HG02981 (cell line): ENCODE data around the gene MXD4.

Source experiments
- ATAC-seq: cut with Tn5 transposase; IDR thresholded peaks from one replicate; pipeline ENCODE4 v1.9.1; 2021; ENCODE audit warnings: mild to moderate bottlenecking, moderate library complexity; ENCODE audit not compliant: unreplicated experiment

The MXD4 gene

DNA sequence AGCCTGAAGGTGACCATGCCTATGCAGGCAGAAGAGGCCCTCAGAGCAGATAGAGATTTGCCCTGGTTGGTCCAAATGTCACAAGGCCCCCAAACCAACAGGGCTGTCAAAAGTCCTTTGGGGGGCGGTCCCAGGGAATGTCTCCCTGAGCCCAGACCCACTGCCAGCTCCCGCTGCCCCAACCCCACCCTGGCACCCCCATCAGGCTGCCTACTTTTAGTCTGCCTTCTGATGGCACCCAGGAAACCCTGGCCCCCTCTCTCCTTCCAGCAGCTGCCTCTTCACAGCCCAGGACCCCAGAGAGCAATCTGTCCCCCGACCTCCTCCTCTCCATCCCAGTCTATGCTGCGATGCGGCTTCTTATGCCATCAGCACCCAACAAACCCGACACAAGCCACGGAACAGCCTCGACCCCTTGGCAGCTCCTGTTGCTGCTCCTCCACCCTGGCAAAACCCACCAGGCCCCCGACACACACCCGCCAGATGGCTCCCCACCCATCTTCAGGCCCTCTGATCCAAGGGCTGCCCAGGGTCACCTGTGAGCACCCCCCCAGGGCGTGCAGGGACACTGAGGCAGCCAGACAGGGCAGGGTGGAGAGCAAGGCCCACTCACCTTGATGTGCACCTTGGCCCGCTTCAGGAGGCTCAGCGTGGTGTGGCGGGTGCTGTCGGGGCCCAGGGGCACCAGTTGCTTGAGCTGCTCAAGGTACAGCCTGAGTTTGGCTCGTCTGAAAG lies 9.9 kb downstream of the MXD4 start:
- no peak for ATAC-seq

DNA sequence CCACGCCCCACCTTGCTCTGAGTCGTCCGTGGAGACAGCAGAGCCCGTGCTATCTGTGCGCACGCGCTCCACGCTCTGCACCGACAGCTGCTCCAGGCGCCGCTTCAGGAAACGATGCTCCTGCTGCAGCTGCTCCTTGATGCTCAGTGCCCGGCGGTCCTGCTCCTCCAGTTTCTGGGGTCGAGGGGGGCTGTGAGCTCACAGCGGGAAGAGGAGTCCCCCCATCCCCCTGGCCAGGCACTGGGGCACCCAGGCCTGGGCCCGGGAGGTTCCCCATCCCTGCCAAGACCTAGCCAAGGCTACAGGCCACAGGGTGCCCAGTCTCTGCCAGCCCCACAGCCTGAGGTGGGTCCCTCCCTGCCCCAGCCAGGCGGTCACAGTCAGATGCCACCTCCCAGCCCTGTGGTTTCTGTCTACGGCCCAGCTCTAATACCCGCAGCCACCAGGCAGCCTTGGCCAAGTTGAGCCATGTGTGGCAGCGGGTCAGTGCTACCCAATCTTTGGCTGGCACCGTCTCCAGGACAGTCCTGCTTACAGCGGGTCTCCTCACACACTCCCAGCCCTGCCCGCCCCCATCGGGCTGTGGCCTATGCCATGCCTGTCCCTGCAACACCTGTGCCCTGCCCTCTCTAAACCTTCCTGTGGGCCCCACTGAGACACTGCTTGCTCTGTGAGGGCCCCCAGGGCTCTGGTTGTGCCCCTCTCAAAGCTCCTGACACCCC lies 10.7 kb downstream of the MXD4 start:
- ATAC-seq = no peak

DNA sequence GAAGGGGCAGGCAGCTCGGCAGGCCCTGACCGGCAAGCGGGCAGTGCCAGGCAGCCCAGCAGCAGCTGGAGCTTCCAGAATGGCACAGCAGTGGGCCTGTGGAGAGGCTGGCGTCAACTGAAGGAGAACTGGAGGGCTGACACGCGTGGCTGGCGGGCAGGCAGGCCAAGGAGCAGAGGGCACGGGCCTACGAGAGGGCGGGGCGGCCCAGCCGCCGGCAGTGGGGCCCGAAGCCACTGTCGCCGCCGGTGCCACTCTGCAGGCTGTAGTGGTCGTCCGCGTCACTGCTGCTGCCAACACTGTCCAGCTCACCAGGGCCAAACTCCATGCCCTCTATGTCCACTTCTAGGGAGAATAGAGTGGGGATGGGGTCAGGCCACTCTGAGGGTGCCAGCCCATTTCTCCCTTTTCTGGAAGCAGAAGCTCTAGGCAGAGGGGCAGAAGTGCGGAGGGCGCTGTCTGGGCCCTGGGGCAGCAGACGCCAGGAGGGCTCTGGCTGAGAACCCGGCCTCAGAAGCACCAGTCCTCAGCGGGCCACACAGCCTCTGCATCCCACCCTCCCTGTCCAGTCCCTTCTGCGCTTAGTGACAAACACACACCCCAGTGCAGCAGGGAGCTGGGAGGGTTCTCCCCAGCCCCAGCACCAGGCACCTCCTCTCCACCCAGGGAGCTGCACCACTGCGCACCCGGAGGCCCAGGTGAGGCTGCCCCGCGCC lies 11.4 kb downstream of the MXD4 start:
- ATAC-seq = no peak

DNA sequence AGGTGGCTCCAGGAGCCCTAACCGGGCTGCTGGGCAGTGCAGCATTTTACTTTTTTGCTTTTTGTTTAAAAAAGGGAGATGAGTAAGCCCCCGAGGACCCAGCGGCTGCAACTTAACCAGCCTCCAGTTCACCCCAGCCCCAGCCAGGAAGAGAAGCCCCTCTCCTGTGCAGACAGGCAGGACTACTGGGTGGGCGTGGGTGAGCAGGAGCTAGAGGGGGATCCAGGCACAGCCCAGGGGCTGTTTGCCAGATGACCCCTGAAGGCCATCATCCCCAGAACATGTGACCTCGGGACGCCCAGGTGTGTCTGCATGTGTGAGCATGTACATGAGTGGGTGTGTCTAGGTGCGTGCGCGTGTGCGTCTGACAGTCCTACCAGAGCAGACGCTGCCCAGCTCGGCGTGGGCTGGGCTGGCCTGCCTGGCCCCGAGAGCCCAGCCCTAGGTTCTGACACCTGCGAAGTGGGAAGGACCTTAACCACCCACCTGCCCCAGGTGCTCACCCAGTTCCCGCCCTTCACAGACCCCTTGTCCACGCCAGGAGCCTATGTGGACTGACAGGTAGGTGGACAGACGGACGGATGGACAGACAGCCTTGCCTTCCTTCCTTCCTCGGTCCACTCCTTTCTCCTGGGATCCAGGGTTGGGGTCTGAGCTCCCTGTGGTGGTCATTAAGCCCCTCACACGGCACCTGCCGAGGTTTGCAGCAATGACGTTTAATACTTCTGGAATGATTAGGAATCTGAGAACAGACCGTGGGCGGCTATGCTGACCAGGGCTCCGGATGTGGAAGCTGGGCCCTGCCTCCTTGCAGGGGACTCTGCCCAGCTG lies 12.2 kb downstream of the MXD4 start:
- ATAC-seq = no peak

DNA sequence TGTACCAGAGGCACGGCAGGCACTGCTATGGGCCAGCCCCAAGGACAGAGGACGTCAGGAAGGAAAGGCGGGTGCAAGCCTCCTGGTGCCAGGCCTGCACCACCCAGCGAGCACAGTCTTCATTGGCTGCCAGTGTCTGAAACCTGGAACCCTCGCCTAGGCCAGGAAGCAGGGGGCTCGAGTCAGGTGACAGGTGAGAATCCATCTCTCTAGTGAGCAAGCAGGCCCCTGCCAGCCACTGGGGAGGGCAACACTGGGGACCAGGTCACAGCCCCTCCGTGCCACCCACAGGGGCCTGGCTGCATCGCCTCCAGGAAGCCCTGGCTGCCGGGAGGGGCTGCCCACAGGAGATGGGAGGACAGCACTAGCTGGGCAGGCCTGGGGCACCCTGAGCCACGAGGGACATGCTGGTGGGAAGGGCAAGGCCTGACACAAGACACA lies 13.1 kb downstream of the MXD4 start:
- ATAC-seq = no peak

DNA sequence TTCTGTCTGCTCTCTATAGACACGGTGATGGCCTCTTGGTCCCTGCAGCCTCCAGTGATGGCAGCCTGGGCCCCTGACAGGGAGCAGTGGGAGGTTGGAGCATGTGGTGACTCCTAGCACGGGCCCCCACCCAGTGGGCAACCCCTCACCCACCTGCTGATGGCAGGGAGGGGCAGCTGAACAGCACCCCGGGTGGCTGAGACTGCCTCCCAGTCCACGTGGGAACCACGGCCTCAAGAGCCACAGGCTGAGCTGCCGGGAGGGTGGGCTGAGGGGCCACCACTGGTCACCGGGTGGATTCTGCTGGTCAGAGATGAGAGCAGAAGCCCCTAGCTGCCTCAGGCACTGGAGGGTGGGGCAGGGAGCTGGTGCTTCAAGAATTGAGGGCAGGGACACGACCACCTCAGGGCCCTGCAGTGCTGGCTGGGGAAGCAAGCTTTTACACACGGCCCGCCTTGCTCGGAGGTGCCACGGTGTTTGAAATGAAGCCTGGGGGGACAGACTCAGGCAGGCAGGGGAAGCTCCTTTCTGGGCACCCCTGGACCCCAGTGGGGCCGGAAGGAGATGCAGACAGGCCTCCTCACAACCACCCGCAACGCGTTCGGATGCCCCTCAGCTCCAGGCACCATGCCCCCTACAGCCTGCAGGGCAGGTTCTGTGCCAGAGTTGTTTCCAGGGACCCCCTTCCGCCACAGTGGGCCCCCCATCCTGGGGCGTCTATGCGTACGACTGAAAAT lies 13.7 kb downstream of the MXD4 start:
- ATAC-seq = no peak

DNA sequence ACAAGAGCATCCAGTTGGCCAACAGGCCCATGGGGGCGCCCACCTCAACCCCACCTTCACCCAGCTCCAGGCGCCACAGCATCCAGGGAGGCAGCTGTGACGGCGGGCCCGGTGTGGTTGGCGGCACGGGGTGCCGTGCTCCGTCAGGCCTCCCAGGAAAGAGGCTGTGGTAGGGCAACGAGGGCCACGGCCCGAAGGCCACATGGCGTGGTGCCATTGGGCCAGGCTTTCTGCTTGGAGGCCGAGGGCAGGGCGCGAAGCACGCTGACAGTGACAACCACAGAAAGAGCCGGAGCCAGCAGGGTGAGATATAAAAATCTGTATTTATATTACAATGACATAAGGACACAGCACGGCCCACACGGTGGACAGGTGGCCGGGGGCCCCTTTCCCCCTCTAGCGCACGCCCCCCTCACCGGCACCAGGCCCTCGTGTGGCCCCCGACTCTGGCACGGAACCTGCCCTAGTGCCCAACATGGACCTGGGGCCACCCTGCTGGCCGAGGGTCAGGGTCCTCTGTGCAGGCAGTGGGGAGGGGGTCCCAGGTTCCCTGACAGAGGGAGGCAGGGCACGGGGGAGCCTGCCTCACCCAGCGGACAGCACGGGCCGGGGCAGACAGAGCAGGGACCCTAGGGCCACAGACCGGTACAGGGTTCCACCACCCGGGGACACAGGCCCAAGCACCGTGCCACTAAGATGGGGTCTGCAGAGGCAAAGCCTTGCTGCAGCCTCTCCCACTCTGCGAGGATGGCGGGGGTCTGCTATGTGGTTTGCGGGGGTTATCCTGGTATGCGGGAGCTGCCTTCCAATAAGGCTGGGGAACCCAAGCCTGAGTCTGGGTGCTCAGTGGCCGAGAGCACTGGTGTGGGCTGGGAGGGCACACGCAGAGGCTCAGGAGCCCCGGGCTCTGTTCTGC lies 14.5 kb downstream of the MXD4 start:
- no peak for ATAC-seq

DNA sequence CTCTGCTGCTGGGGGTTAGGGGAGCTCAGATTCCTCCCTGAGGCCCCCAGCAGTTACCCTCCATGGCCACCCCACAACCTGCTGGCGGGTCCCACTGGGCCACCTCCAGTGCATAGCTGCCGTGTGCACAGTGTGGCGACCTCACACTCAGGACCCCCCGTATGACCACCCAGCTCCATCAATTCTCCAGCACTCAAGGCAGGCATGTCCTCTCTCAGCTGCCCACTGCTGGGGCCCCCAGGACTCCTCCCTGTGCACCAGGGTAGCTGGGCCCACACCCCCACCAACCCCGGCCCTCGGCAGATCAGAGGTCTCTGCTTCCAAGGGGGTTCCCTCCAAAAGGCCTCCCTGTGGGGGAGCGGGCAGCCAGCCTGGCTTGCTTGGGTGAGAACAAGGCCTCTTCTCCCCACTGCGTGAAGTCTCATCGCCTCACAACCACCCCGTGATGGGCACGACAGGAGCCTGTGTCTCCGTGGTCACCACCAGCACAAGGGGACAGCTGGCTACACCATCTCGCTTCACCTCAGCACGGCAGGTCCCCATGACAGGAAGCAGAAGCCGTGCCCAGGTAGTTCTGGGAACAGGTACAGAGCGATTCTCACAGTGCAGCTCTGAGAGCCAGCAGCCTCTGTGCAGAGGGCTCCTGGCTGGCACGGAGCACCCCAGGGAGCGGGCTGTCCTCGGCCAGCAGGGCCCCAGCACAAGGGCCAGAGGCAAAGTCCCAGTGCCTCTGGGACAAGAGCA lies 15.4 kb downstream of the MXD4 start:
- no peak for ATAC-seq

DNA sequence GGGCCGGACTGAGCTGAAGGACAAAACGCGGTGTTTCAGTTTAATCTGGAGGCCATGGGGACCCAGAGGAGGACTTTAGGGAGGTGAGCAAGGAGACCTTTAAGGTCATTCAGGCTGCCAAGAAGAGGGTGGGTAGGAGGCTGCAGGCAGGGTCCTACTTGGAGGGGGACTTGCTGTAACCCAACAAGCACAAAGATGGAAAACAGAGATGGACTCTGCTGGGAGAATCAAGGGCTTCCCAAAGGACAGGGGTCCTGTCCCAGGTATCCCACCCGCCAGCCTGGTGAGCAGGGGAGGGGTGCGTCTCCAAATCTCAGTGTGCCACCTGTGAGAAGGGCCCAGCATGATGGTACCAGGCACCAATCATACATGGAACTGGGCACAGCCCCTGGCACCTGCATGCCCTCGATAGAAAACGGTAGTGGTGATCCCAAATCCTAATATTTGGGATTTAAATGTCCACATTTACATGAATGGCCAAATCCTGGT lies 16.1 kb downstream of the MXD4 start:
- ATAC-seq = no peak

DNA sequence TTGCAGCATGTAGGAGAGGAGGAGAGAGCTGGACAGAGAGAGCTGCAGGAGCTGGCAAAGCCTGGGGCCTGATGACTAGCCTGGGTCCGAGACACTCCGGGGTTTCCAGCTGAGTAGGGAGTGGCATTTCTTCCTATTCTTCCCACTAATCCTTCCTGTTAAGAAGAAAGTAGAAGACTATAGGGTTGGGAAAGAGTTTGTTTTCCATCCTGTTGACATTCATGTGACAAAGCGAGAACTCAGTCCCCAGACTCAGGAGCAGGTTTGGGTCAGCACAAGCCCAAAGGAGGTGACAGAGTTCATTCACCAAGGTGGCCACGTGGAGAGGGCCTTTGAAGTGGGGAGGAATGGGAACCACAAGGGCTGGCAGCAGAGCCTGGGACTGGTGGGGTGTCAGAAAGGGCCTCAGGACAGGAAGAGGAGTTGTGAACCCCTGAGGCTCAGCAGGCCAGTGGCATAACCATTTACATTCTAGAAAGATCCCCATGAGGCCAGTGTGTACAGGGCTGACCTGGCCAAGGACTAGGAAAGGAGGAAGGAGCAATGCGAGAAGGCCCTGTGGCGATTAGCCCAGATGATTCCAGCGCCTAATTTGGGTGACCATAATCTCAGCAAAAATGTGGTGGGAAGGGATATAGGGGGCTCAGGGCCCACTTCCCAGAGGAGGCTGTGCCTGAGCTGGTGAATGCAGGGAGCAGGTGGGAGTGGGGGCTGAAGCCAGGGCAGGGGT lies 16.7 kb downstream of the MXD4 start:
- ATAC-seq = no peak

DNA sequence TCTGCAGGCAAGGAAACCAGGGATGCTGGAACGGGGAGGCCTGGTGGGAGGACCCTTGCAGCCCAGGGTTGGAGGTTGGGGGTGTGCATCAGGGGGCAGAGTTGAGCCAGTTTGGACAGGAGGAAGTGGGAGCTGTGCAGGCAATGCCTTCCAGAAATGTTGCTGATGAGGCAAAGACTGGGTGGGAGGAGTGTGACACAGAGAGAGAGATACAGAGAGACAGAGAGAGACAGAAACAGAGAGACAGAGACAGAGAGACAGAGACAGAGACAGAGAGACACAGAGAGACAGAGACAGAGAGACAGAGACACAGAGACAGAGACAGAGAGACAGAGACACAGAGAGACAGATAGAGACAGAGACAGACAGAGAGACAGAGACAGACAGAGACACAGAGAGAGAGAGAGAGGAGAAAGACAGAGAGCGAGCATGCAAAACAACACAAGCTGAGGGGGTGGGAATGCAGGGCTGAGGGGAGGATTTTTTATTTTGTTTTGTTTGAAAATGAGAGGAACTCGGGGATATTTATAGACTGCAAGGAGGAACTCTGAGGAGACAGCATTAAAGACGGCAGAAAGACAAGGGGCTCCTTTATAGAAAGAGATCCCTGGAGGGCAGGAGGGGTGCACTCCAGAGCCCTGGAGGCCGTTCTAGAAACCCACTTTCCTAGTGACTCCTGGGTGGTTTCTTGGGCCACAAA lies 18.1 kb downstream of the MXD4 start:
- ATAC-seq = no peak

DNA sequence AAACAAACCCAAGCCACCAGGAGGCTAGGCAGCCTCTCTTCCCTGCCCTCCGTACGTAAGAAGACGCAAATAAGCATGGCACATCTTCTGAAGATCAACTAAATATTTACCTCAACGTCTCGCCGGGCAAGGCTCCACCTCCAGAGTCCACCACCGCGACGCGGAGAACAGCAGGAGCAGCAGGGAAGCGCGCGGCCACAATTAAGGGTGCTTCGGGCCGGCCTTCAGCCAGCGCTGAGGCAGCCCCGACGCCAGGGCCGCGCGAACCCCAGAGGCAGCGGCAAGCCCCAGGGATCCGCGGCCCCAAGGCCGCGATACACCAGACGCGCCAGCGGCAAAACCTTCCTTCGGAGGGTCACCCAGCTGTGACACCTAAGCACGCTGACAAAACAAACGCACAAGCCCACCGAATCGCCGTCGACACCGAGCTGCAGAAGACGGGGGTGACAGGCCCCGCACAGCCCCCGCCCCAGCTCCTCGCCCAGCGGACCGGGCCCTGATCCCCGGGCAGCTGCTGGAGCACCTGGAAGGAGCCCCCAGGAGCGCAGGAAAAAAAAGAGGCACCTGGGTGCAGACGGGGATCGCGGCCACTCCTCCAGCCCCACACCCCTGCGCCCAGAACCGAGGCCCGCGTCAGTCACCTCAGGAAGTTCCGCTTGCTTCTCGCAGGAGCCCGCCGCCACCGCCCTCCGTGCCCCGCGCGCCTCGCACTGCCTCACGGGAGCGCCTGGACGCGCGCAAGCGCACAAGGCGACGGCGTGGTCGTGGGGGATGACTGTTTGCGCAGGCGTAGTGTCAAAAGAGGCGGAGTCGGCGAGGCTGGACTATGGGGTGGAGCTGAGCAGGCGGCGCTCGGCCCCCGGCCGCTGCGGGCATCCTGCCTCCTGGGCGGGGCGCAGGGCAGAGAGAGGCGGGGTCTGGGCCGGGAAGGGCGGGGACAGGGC lies 20.2 kb downstream of the MXD4 start, which contains the start of the genes HAUS3 and POLN:
Gene HAUS3, minus strand, starts transcription at position 712 of the 944 bp plus-strand sequence. CDS start 1,175 bp downstream, outside the sequence.
Gene POLN, minus strand, starts transcription at position 712 of the 944 bp plus-strand sequence. CDS start 12,890 bp downstream, outside the sequence.
- ATAC-seq = peak; percentile 86

DNA sequence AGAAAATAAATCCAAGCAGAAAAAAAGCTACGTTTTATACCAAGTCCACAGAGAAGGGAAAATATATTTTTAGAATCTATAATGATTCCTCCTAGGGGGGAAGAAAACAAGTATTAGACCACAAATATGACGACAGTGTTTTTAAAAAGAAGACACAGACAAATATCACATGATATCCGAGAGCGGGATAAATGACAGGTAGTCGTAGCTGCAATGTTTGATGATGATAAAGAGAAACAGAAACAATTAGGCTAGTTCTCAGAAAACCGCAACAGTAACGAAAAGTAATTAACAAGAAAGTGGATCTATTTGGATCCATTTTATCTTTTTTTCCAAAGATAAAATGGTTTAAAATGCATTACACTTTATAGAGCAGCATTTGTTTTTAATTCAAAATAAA lies 20.9 kb downstream of the MXD4 start:
- no peak for ATAC-seq

DNA sequence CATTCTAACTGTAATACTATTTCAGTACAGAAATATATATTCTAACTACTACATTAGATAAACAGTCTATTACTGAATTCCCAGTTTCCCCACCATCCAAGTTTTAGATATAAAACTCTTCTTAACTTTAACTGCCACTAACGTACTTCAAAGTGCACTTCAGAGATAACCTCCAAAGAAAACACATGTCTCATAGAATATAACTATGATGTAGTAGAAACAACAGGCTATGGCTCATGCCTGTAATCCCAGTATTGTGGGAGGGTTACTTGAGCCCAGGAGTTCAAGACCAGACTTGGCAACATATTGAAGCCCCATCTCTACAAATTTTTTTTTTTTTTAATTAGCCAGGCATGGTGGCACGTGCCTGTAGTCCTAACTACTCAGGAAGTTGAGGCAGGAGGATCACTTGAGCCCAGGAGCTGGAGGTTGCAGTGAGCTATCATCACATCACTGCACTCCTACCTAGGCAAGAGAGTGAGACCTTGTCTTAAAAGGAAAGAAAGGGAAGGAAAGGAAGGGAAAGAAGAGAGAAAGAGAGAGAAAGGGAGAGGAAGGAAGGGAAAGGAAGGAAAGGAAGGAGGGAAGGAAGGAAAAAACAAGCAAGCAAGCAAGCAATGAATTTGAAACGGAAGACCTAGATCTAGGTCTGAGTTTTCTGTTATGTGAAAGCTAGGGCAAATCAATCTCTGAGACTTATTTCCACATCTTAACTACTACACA lies 24.8 kb downstream of the MXD4 start:
- no peak for ATAC-seq

DNA sequence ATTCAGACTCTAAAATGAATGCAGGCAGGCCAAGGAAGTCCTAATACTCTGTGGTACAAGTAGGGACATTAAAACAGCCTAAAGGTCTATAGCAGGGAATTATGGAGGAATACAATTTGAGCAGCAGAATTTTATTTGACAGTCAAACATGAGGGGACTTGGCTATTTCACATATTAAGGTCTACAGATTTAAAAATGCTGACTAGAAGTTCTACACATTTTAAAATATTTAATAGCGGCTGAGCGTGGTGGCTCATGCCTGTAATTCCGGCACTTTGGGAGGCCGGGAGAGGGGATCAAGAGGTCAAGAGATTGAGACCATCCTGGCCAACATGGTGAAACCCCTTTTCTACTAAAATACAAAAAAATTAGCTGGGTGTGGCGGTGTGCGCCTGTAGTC lies 30.8 kb downstream of the MXD4 start:
- ATAC-seq = no peak
